NCI-H2029 treated with DMSO at 0.1 percent for 48 hours (cell line): ENCODE measurements around the gene MIER3.
A peak's percentile ranks its signal among the peaks of the same experiment; 100 is the strongest.

ENCODE experiments used
- DNase-seq: peaks from one replicate; lab custom pipeline; 2025; lab: John Stamatoyannopoulos, UW

MIER3 gene

DNA sequence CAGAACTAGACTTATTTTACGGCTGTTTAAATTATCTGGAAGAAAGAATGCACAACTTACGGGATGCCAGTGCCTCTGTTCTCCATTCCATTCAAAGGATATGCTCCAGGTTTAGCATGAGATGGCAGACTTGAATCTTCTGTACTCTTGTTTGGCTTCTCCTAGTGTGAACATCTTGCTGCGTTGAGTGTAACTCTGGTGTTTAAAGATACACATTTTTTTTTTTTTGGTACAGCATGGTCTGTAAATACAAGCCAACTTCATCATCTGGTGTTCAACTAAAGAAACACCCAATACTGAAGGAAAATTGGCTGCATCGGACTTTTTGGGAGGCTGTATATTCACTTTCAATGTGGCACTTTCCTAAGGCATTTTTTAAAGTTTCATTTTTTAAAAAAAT, 7.4 kb upstream of the MIER3 start:
- no peak for DNase-seq

DNA sequence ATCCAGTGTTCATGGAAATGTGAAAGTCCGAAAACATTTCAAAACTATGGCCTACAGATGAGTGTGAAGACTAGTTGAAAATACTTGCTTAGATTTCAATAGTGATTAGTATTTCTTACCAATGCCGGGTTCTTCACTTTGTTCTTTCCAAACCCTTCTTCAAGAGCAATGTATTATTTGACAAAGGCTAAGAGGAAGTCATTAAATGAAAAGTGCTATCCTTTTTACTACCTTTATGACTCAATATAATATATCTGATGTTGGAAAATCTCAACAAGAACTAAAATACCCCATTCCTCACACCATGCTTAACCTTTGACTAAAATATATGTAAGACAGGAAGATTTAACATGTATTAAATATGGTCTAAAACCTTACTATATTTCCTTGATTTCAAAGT, 6.7 kb upstream of the MIER3 start:
- no peak for DNase-seq

- DNase-seq: no peak
Measured at GRCh38 chr5:56954262-56954661, 2.3 kb upstream of the MIER3 start.

- DNase-seq: no peak
Measured at GRCh38 chr5:56951126-56951945, 587 bp downstream of the MIER3 start.

- no peak for DNase-seq
Measured at GRCh38 chr5:56950626-56951125, 1.2 kb downstream of the MIER3 start.

- DNase-seq: no peak
Measured at GRCh38 chr5:56947052-56947451, 4.9 kb downstream of the MIER3 start.

GRCh38 chr5:56941981-56942380, 9.9 kb downstream of the MIER3 start:
- DNase-seq: no peak

DNA sequence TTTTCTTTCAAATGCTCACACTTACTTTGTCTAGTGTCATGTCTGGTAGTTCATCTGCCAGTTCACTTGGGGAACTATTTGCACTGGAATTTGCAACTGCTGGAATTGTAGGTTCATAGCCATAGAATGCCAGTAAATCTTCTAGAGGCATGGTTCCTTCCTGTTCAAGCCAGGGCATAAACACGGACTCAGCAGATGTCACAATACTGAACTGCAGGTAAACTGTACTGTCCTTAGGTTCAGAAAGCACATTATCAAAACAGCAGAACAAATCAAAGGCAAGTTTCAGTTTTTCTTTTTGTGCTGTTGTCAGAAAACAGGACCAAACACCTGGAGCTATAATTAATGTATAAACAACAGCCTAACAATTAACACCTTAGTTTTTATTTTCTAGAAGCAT, 13.1 kb downstream of the MIER3 start:
- no peak for DNase-seq

GRCh38 chr5:56934325-56934724, 17.6 kb downstream of the MIER3 start:
- DNase-seq: no peak

GRCh38 chr5:56922922-56923321, 29.0 kb downstream of the MIER3 start:
- no peak for DNase-seq

DNA sequence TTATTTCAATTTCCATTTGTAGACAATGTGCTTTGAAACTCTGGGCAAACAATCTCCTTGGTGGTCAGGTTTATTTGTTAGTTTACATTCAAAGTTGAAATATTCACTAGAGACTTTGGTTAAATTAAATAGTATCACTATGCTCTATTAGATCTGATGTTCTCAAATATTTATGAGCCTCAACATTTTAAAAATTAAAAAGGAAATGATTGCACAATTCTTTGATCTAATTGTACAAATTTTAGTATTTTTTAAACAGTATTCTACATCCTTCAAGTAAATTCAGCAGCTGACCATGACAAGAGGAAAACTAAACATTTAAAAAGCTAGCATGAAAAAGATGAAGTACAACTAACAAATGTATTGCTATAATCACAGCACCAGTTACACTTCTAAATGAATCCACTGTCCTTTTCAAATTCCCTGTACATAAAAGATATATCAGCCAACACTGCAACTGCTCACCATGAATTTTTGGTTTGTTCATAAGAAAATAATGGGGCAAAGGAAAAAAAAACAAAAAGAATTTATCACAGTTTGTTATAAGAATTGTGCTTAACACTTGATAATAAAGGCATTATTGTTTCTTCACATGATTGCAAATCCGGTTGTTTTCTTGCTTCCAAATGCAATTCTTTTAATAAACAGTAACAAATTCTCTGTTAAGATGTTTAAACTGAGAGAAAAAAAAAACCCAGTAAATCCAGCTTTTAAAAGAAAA, 31.8 kb downstream of the MIER3 start:
- DNase-seq: no peak

- no peak for DNase-seq
Measured at GRCh38 chr5:56918054-56918453, 33.9 kb downstream of the MIER3 start.

DNA sequence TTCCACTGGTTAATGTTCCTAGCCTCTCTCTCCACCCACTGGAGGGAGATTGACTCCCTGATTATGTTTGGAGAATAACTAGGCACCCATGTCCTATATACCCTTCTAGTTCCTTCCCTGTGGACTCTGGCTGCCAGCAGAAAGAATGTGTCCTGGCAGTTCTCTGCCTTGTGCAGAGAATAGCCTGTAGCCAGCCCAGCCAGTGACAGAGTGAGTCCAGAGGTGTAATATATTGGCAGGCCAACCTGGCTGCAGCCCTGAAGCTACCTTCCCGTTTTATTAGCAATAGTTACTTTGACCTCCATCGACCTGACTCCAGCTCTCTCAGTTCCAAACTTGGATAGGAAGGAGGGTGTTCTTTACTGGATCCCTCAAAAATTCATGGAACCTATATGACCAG, 34.4 kb downstream of the MIER3 start:
- no peak for DNase-seq

GRCh38 chr5:56914678-56915077, 37.2 kb downstream of the MIER3 start:
- DNase-seq: no peak

DNA sequence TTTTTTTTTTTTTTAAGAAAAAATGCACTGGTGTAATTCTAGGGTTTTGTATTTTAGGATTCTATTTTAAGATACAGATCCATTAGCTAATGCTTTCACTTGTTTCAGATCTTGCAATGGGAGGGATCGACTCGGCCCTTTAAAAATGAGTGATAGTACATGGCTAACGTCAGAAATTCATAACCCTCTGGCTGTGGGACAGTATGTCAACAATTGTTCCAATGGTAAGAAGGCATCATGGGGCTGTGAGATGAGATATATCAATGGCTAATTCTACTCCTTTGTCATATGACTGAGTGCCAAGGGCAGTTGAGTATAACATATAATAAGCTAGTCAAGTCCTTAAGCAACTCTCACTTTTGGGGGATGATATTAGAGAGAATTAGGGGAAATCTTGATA, 38.2 kb downstream of the MIER3 start:
- DNase-seq: no peak

DNA sequence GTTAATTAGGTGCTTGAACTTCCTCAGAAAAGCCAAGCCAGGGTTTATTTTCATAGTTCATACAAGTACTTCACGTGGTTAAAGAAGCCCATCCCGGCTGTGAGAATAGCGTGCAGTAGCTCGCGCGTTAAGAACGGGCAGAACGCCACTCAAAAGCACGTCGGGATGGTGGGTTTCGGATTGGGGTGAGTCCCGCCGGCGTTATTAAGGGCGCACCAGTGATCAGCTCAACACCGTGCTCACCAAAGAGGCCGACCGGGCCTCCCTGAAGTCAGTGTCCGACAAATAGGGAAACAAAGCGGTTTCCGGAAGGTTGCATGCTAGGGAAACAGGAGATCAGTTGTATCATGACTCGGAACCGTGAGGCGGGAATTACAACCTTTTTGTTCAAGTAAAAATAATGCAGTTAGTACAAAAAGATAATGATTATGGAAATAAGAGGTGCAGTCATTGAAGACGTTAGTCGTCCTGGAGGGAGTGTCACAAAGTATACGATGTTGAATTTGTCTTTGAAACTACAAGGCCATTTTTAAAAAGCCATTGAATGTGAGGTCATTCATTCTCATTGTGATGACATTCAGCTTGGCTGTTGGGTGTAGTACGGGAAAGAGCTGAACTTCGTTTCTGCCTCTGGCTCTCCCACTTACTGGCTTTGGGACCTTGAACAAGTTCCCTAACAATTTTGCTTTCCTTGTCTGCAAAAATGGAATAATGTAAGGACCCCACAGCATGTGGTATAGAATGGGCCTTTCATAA, 41.5 kb downstream of the MIER3 start:
- peak; percentile 37 for DNase-seq

GRCh38 chr5:56909294-56910209, 42.4 kb downstream of the MIER3 start, which contains the start of gene SETD9:
TSS of gene SETD9 (plus strand) at chr5:56909596. CDS start at chr5:56909646, 50 bp downstream.
- DNase-seq: peak; percentile 95

GRCh38 chr5:56908942-56909293, 43.0 kb downstream of the MIER3 start:
- peak; percentile 73 for DNase-seq

DNA sequence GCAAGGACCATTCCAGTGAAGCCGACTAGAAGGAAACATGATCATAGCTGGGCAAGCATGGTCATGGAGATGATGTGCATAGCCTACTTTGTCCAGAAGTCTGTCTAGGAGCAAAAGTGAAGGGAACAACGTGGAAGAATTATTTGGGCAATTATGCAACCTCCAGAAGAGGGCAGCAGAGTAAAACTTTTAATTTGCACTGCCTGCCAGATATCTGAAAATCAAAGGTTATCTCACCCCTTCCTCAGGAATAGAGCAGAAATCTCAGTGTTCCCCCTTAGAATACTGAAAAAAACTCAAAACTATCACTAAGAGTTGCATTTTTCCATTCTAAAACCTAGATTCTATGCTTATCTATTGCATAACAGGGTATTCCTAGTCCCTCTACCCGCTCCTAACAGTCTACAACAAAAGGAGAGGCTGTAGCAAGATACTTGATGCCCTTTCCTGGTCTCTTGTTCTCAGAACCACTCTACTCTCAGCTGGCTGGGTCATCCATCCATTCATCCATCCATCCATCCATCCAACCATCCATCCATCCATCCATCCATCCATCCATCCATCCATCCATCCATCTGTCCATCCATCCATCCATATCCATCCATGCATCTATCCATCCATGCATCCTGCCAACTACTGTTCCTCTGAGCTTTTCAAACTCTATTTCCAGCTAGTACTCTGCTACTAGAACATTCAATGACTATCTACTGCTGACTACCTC, 50.9 kb downstream of the MIER3 start:
- DNase-seq: no peak

DNA sequence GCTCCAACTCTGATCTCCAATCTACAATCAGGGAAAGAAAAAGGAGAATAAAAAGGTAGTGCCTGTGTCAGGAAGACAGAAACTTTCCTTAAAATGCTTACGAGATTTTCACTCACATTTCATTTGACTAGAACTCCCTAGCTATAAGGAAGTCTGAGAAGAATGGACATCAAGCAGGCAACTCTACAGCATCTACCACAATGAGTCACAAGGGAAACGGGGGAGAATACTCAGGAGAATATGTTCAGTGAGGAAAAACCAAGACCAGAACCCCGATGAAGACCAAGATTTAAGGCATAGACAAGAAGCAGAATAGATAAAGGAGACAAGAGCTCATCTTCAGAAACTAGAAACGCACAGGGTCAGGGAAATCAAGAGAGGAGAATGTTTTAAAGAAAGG, 51.5 kb downstream of the MIER3 start:
- no peak for DNase-seq

DNA sequence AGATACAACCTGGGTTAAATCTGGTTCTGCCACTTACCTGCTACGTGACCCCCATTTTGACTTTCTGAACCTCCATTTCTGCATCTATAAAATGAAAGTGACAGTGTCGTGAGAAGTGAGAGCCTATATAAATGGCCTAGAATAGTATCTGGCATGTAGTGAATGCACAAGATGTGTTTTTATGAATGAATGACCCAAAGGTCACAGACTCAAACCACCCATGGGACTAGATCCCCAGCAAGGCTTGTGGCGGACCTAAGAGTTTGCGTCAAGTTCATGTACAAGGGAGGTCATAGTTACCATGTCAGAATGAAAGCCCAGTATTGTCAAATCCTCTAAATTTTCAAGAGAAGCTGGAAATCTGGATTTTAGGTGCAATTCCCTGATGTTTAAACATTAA, 53.7 kb downstream of the MIER3 start:
- no peak for DNase-seq
